Measurements from ENCODE around the gene CATSPERD.

The CATSPERD gene

GRCh38 chr19:5804516-5805461 is 84.4 kb downstream of the CATSPERD start, which contains the start of gene NRTN:
Gene NRTN (plus strand): TSS chr19:5805067. CDS start chr19:5824166, 19,099 bp downstream.
- DNase-seq (ENCODE audit: low spot score) = peak; percentile 93
- no peak for TF ChIP-seq CTCF (IDR thresholded peaks at IDR 0.05; ENCODE audit: extremely low read depth, missing control alignments)

DNA sequence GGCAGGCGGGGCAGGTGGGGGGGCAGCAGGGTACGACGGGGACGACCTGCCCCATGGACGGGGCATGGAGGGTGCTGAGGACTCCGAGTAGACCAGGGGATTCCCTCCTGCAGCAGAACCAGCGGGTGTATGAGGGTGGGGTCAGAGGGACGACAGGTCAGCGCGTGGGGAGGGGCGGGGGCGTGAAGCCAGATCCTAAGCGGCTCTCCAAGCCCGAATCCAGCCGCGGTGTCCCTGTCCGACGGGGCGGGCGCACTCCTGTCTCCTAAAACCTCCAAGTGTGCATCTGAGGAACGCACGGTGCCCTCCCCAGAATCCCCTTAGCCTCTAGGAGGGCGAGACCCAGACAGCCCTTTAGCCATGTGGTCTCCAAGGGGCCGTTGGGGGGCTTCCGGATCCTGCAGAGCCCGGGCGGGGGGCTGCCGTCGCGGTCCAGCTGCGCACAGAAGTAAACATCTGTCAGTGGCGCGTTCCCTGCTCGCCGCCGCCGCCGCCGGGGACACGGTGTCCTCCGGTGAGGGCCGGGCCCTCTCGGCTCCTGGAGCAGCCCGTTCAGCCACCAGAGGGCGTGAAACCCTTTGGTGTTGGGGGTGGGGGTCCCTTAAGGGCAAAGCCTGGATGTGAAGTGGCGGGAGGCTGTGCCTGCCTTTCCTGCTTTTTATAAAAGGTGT is 85.2 kb downstream of the CATSPERD start:
- DNase-seq (ENCODE audit: low spot score) = peak; percentile 80
- TF ChIP-seq CTCF (IDR thresholded peaks at IDR 0.05; ENCODE audit: extremely low read depth, missing control alignments) = peak; percentile 45

GRCh38 chr19:5806133-5806489 is 85.7 kb downstream of the CATSPERD start:
- DNase-seq (ENCODE audit: low spot score) = no peak
- no peak for TF ChIP-seq CTCF (IDR thresholded peaks at IDR 0.05; ENCODE audit: extremely low read depth, missing control alignments)

- TF ChIP-seq CTCF (IDR thresholded peaks at IDR 0.05; ENCODE audit: extremely low read depth, missing control alignments) = no peak
- no peak for DNase-seq (ENCODE audit: low spot score)
Observed at GRCh38 chr19:5806905-5807304, 86.5 kb downstream of the CATSPERD start.

GRCh38 chr19:5808120-5808816 is 87.8 kb downstream of the CATSPERD start:
- no peak for TF ChIP-seq CTCF (IDR thresholded peaks at IDR 0.05; ENCODE audit: extremely low read depth, missing control alignments)
- DNase-seq (ENCODE audit: low spot score) = no peak

DNA sequence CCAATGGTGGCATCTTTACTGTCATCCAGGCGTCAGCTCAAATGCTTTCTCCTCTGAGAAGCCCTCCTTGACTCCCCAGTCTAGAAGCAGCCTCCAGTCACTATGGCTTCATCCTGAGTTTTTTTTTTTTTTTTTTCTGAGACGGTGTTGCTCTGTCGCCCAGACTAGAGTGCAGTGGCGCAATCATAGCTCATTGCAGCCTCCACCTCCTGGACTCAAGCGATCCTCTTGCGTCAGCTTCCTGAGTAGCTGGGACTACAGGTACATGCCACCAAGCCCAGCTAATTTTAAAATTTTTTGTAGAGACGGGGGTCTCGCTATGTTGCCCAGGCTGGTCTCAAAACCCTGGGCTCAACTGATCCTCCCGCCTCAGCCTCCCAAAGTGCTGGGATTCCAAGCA is 88.6 kb downstream of the CATSPERD start:
- TF ChIP-seq CTCF (IDR thresholded peaks at IDR 0.05; ENCODE audit: extremely low read depth, missing control alignments) = no peak

More for the DNA sequence above, 88.6 kb downstream of the CATSPERD start:
- DNase-seq (ENCODE audit: low spot score) = no peak

All from GM20000 (cell line).